Measurements from ENCODE around the gene KLHL2.

GRCh38 chr4:165309456-165309855, 102.1 kb downstream of the KLHL2 start:
- TF ChIP-seq, protein P1, sequence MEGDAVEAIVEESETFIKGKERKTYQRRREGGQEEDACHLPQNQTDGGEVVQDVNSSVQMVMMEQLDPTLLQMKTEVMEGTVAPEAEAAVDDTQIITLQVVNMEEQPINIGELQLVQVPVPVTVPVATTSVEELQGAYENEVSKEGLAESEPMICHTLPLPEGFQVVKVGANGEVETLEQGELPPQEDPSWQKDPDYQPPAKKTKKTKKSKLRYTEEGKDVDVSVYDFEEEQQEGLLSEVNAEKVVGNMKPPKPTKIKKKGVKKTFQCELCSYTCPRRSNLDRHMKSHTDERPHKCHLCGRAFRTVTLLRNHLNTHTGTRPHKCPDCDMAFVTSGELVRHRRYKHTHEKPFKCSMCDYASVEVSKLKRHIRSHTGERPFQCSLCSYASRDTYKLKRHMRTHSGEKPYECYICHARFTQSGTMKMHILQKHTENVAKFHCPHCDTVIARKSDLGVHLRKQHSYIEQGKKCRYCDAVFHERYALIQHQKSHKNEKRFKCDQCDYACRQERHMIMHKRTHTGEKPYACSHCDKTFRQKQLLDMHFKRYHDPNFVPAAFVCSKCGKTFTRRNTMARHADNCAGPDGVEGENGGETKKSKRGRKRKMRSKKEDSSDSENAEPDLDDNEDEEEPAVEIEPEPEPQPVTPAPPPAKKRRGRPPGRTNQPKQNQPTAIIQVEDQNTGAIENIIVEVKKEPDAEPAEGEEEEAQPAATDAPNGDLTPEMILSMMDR (IDR thresholded peaks at IDR 0.05) = no peak
- no peak for TF ChIP-seq POLR2A (IDR thresholded peaks at IDR 0.05)
- TF ChIP-seq POLR2AphosphoS5 (IDR thresholded peaks at IDR 0.05) = no peak
- no peak for TF ChIP-seq EP300 (IDR thresholded peaks at IDR 0.05)
